Loucy (cell line): ENCODE measurements around the gene ZNF407.

Source experiments
- H2AFZ ChIP-seq: fragments of 200-600 bp; sonication (generic); 2 replicates; pipeline ENCODE4 v1.6.0; 2016; ENCODE audit warnings: antibody characterized with exemption, mild to moderate bottlenecking, low read length, moderate library complexity
- H3F3A ChIP-seq: fragments of 200-600 bp; 2 replicates; pipeline ENCODE4 v1.6.0; 2016; ENCODE audit warnings: antibody characterized with exemption, low read depth, mild to moderate bottlenecking
- H3K27me3 ChIP-seq: fragments of 200-600 bp; sonication (generic); 2 replicates; pipeline ENCODE4 v1.6.1; 2014; ENCODE audit warnings: low read length, mild to moderate bottlenecking; ENCODE audit not compliant: insufficient read depth, poor library complexity, severe bottlenecking
- H3K36me3 ChIP-seq: fragments of 200-600 bp; sonication (generic); 2 replicates; pipeline ENCODE4 v1.6.1; 2016; ENCODE audit warnings: low read length; ENCODE audit not compliant: insufficient read depth
- H3K4me1 ChIP-seq: fragments of 200-600 bp; sonication (generic); 2 replicates; pipeline ENCODE4 v1.5.1; 2014; ENCODE audit warnings: low read length, mild to moderate bottlenecking; ENCODE audit not compliant: insufficient read depth, poor library complexity, severe bottlenecking
- H3K4me2 ChIP-seq: fragments of 200-600 bp; sonication (generic); 2 replicates; pipeline ENCODE4 v1.6.0; 2014; ENCODE audit warnings: antibody characterized with exemption, low read length, low read depth, mild to moderate bottlenecking; ENCODE audit not compliant: poor library complexity, severe bottlenecking
- H3K4me3 ChIP-seq: fragments of 200-600 bp; sonication (generic); 2 replicates; pipeline ENCODE4 v1.5.1; 2014; ENCODE audit warnings: low read length, mild to moderate bottlenecking, mixed read lengths; ENCODE audit not compliant: poor library complexity, severe bottlenecking
- H3K79me2 ChIP-seq: fragments of 200-600 bp; sonication (generic); 2 replicates; pipeline ENCODE4 v1.6.1; 2014; ENCODE audit warnings: low read length; ENCODE audit not compliant: insufficient read depth
- H3K9ac ChIP-seq: fragments of 200-600 bp; sonication (generic); 2 replicates; pipeline ENCODE4 v1.6.0; 2014; ENCODE audit warnings: mild to moderate bottlenecking, low read depth, low read length, moderate library complexity; ENCODE audit not compliant: poor library complexity, severe bottlenecking
- H3K9me2 ChIP-seq: fragments of 200-600 bp; sonication (generic); replicated peaks from 2 replicates; pipeline ENCODE4 v1.6.1; 2016; ENCODE audit warnings: low read depth, low read length, mixed read lengths
- H3K9me3 ChIP-seq: fragments of 200-600 bp; sonication (generic); 2 replicates; pipeline ENCODE4 v1.6.1; 2014; ENCODE audit warnings: mild to moderate bottlenecking, antibody characterized with exemption, low read length, low read depth; ENCODE audit not compliant: insufficient read depth
- H4K20me1 ChIP-seq: fragments of 200-600 bp; sonication (generic); 2 replicates; pipeline ENCODE4 v1.6.0; 2014; ENCODE audit warnings: antibody characterized with exemption, low read length, mild to moderate bottlenecking; ENCODE audit not compliant: insufficient read depth, poor library complexity, severe bottlenecking
- CTCF ChIP-seq: fragments of 200-600 bp; sonication (generic); conservative IDR thresholded peaks from 2 replicates; pipeline ENCODE4 v1.5.1; 2014; ENCODE audit warnings: mild to moderate bottlenecking, antibody characterized with exemption, low read length
- EZH2phosphoT487 ChIP-seq: fragments of 200-600 bp; IDR thresholded peaks from 2 replicates; pipeline ENCODE4 v1.6.1; 2018; ENCODE audit warnings: antibody characterized with exemption, mild to moderate bottlenecking, moderate library complexity, borderline replicate concordance

ZNF407 gene

GRCh38 chr18:75010689-75011088 is 413.0 kb downstream of the ZNF407 start:
- Histone ChIP-seq H3F3A (no peaks in the 10 kb centered on the region), H3K27me3 (no peaks in the 10 kb centered on the region), H3K79me2 (no peaks in the 10 kb centered on the region), H3K9ac (no peak overlapping the region), H3K4me2 (no peak overlapping the region), H3K4me1 (no peaks in the 10 kb centered on the region), H3K36me3 (no peaks in the 10 kb centered on the region), H3K4me3 (no peak overlapping the region), H4K20me1 (no peaks in the 10 kb centered on the region), H2AFZ (no peak overlapping the region), H3K9me3 (no peaks in the 10 kb centered on the region), H3K9me2 (no peaks in the 10 kb centered on the region)
- TF ChIP-seq EZH2phosphoT487, result no peak
- TF ChIP-seq CTCF, result no peak

GRCh38 chr18:75016025-75016717 is 418.5 kb downstream of the ZNF407 start:
- no peaks in the 10 kb centered on the region for H3K9me2 ChIP-seq
- no peaks in the 10 kb centered on the region for H3K79me2 ChIP-seq
- H3K4me2 ChIP-seq, result no peak overlapping the region
- H3K9me3 ChIP-seq, result no peaks in the 10 kb centered on the region
- H3K4me3 ChIP-seq, result no peak overlapping the region
- H3K27me3 ChIP-seq, result no peaks in the 10 kb centered on the region
- H2AFZ ChIP-seq, result no peak overlapping the region
- no peaks in the 10 kb centered on the region for H3K4me1 ChIP-seq
- H4K20me1 ChIP-seq, result no peaks in the 10 kb centered on the region
- no peaks in the 10 kb centered on the region for H3K36me3 ChIP-seq
- TF ChIP-seq EZH2phosphoT487 (no peak), CTCF (no peak)
- H3K9ac ChIP-seq, result no peak overlapping the region
- no peaks in the 10 kb centered on the region for H3F3A ChIP-seq

GRCh38 chr18:75023473-75023872 is 425.8 kb downstream of the ZNF407 start:
- no peak for TF ChIP-seq EZH2phosphoT487
- TF ChIP-seq CTCF, result no peak
- H3K27me3 ChIP-seq, result no peaks in the 10 kb centered on the region
- H3F3A ChIP-seq, result no peaks in the 10 kb centered on the region
- no peak overlapping the region for H3K4me2 ChIP-seq
- H3K4me1 ChIP-seq, result no peaks in the 10 kb centered on the region
- H3K4me3 ChIP-seq, result no peak overlapping the region
- H4K20me1 ChIP-seq, result no peaks in the 10 kb centered on the region
- no peaks in the 10 kb centered on the region for H3K79me2 ChIP-seq
- no peaks in the 10 kb centered on the region for H3K36me3 ChIP-seq
- no peaks in the 10 kb centered on the region for H3K9me3 ChIP-seq
- no peaks in the 10 kb centered on the region for H3K9me2 ChIP-seq
- H2AFZ ChIP-seq, result no peak overlapping the region
- no peak overlapping the region for H3K9ac ChIP-seq
